A673 (cell line): ENCODE data around the gene MESD. TPM values are rescaled to one million over a fixed set of nuclear protein-coding genes. Genes with fewer than 3 reads are reported as not detected.

Experiments
- BruUV-seq: library from RNA; stranded (reverse); fragments of 400-500 nt; replicated peaks from 2 replicates; lab custom pipeline; 2021; lab: Mats Ljungman, UMichigan
- CTCF ChIA-PET: fragments of 300-600 bp; sonication (Branson Sonifier 250); formaldehyde crosslinking; loops from one replicate; lab custom pipeline; 2022; ENCODE audit warnings: antibody characterized with exemption; lab: Charles Lee
- POLR2A ChIA-PET: fragments of 300-600 bp; sonication (Branson Sonifier 250); formaldehyde crosslinking; loops from one replicate; lab custom pipeline; 2022; ENCODE audit warnings: antibody characterized with exemption; ENCODE audit not compliant: low non-redundant PET; lab: Charles Lee
- DNase-seq: peaks from one replicate; pipeline ENCODE4 v3.0.0-alpha.2; 2015; ENCODE audit warnings: low spot score
- H3K27ac ChIP-seq: fragments of 200-600 bp; sonication (generic); 2 replicates; pipeline ENCODE4 v1.5.1; 2016; ENCODE audit warnings: mixed run types, low read depth, mild to moderate bottlenecking, mixed read lengths, antibody characterized with exemption, low read length; ENCODE audit not compliant: poor library complexity, severe bottlenecking
- H3K27me3 ChIP-seq: fragments of 200-600 bp; sonication (generic); replicated peaks from 2 replicates; pipeline ENCODE4 v1.6.1; 2017; ENCODE audit warnings: mixed run types, low read depth, mild to moderate bottlenecking, mixed read lengths, antibody characterized with exemption, low read length; ENCODE audit not compliant: insufficient read depth, poor library complexity
- H3K36me3 ChIP-seq: fragments of 200-600 bp; sonication (generic); 2 replicates; pipeline ENCODE4 v1.6.1; 2016; ENCODE audit warnings: mixed run types, mild to moderate bottlenecking, mixed read lengths, antibody characterized with exemption, low read length; ENCODE audit not compliant: insufficient read depth, poor library complexity, severe bottlenecking
- H3K4me1 ChIP-seq: fragments of 200-600 bp; sonication (generic); 2 replicates; pipeline ENCODE4 v1.6.1; 2017; ENCODE audit warnings: mixed run types, mild to moderate bottlenecking, mixed read lengths, antibody characterized with exemption, low read length; ENCODE audit not compliant: insufficient read depth, poor library complexity, severe bottlenecking
- H3K4me3 ChIP-seq: fragments of 200-600 bp; sonication (generic); 2 replicates; pipeline ENCODE4 v1.5.1; 2016; ENCODE audit warnings: low read depth, mixed run types, mild to moderate bottlenecking, mixed read lengths, low read length; ENCODE audit not compliant: poor library complexity, severe bottlenecking
- H3K9me3 ChIP-seq: fragments of 200-600 bp; sonication (generic); 2 replicates; pipeline ENCODE4 v1.6.1; 2016; ENCODE audit warnings: mixed run types, low read depth, mild to moderate bottlenecking, mixed read lengths, antibody characterized with exemption, low read length; ENCODE audit not compliant: poor library complexity, severe bottlenecking
- CTCF ChIP-seq: fragments of 300-800, 200-600 bp; sonication (generic); conservative IDR thresholded peaks from 2 replicates; pipeline ENCODE4 v1.5.1; 2017; ENCODE audit warnings: low read depth, mild to moderate bottlenecking, antibody characterized with exemption, low read length, moderate library complexity, mixed read lengths
- EZH2 ChIP-seq: fragments of 200-600 bp; sonication (generic); IDR thresholded peaks from 2 replicates; pipeline ENCODE4 v1.6.1; 2017; ENCODE audit warnings: borderline replicate concordance, low read depth, mild to moderate bottlenecking, mixed read lengths, antibody characterized with exemption, low read length; ENCODE audit not compliant: poor library complexity, severe bottlenecking
- intact Hi-C: fragments of 100-400 bp; cut with micrococcal nuclease; formaldehyde crosslinking; loops from one replicate; pipeline ENCODE4 v1.10.0; 2022; ENCODE audit not compliant: unreplicated experiment
- total RNA-seq: library from RNA; stranded (reverse); gene quantifications from 2 replicates; pipeline ENCODE4 v1.2.3, GENCODE V29; 2021

Gene MESD
- total RNA-seq, 1 experiment from 2014 or later = 28.1 TPM

GRCh38 chr15:80921736-80922410, 67.7 kb downstream of the MESD start:
- H3K4me1 ChIP-seq = no peaks in the 10 kb centered on the region
- ChIA-PET CTCF (no interaction called here), POLR2A (no interaction called here)
- no TSS peak for BruUV-seq
- no peaks in the 10 kb centered on the region for H3K36me3 ChIP-seq
- intact Hi-C loops = no loop called here
- no peak for TF ChIP-seq EZH2
- TF ChIP-seq CTCF = no peak
- H3K27ac ChIP-seq = no peak overlapping the region
- no peak overlapping the region for H3K4me3 ChIP-seq
- no peaks in the 10 kb centered on the region for H3K9me3 ChIP-seq
- H3K27me3 ChIP-seq = no peaks in the 10 kb centered on the region
- DNase-seq = no peak

GRCh38 chr15:80920271-80920699, 69.3 kb downstream of the MESD start:
- no peak for DNase-seq
- Histone ChIP-seq H3K36me3 (no peaks in the 10 kb centered on the region), H3K9me3 (no peaks in the 10 kb centered on the region), H3K4me3 (no peak overlapping the region), H3K4me1 (no peaks in the 10 kb centered on the region), H3K27me3 (no peaks in the 10 kb centered on the region), H3K27ac (no peak overlapping the region)
- no peak for TF ChIP-seq EZH2
- BruUV-seq = no TSS peak
- POLR2A ChIA-PET = no interaction called here
- intact Hi-C loops = no loop called here
- CTCF ChIA-PET = no interaction called here

- intact Hi-C loops = no loop called here
- no peaks in the 10 kb centered on the region for H3K27me3 ChIP-seq
- ChIA-PET CTCF (no interaction called here), POLR2A (no interaction called here)
- TF ChIP-seq EZH2 (no peak), CTCF (no peak)
- H3K4me1 ChIP-seq = no peaks in the 10 kb centered on the region
- no peaks in the 10 kb centered on the region for H3K9me3 ChIP-seq
- no peaks in the 10 kb centered on the region for H3K36me3 ChIP-seq
- H3K4me3 ChIP-seq = no peak overlapping the region
- no peak overlapping the region for H3K27ac ChIP-seq
- DNase-seq = no peak
- no TSS peak for BruUV-seq
Measured at GRCh38 chr15:80918196-80918783, 71.3 kb downstream of the MESD start.

GRCh38 chr15:80916056-80916455, 73.6 kb downstream of the MESD start:
- Histone ChIP-seq H3K4me3 (no peak overlapping the region), H3K36me3 (no peaks in the 10 kb centered on the region), H3K27me3 (no peaks in the 10 kb centered on the region), H3K4me1 (no peaks in the 10 kb centered on the region), H3K9me3 (no peaks in the 10 kb centered on the region), H3K27ac (no peak overlapping the region)
- CTCF ChIA-PET = no interaction called here
- intact Hi-C loops = no loop called here
- no peak for DNase-seq
- POLR2A ChIA-PET = no interaction called here
- no TSS peak for BruUV-seq
- TF ChIP-seq EZH2 (no peak), CTCF (no peak)
